Inflammatory macrophage (primary cell): ENCODE measurements around the gene KCNK5.
A peak's percentile ranks its signal among the peaks of the same experiment; 100 is the strongest.

Experiments used
- DNase-seq, 2 donors: peaks; one replicate each; pipeline ENCODE4 v3.0.0-alpha.2; 2020 to 2022

Gene KCNK5

DNA sequence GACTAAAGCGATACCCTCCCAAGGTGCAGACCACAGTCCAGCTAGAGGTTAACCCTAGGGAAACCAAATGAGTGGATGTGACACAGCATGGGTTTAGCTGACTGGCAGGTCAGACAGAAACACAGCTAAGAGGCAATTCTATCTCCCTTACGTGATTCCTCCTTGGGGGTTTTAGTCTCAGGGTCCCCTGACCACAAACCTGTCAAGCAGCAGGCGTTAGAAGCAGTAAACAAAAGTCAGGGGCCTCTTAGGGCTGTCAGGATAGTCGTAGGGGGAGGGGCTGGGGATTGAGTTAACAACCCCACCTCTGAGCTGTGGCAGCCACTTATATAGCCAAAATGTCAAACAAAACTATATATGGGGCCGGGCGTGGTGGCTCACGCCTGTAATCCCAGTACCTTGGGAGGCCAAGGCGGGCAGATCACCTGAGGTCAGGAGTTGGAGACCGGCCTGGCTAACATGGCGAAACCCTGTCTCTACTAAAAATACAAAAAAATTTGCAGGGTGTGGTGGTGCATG is 13.6 kb downstream of the KCNK5 start:
- no peak for DNase-seq

DNA sequence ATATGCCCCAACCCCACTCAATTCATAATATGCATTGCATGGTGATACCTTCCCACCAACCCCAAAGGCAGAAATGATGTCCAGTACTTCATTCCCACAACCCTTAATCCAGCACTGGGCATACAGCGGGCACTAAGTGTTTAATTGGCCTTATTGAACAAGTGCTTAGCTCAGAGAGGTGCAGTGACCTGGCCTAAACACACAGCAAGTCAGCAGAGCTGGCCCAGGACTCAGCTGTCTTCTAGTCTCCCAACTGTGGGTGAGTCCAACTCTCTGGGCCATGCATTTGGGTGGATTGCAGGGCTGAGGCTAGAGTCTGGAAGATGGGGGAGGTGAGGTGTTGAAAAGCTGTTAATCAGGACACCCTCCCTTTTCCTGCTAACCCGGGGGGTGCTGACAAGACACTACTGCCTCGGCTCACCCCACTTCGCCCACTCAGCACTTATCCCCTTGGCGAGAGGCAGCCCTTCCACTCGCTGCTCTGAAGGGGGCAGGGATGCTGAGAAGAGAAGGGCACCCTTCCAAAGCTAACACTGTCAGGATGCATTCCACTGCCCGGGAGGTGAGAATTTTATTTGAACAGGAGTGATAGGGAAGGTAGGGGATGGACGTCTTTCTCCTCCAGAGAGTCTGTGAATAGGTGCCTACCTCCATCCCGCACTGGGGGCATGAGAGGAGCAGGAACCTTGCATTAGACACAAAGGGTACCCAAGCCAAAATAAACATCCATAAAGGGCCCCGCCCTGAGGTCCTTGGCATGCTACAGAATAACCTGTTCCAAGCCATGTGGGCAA is 14.2 kb downstream of the KCNK5 start:
- no peak for DNase-seq

DNA sequence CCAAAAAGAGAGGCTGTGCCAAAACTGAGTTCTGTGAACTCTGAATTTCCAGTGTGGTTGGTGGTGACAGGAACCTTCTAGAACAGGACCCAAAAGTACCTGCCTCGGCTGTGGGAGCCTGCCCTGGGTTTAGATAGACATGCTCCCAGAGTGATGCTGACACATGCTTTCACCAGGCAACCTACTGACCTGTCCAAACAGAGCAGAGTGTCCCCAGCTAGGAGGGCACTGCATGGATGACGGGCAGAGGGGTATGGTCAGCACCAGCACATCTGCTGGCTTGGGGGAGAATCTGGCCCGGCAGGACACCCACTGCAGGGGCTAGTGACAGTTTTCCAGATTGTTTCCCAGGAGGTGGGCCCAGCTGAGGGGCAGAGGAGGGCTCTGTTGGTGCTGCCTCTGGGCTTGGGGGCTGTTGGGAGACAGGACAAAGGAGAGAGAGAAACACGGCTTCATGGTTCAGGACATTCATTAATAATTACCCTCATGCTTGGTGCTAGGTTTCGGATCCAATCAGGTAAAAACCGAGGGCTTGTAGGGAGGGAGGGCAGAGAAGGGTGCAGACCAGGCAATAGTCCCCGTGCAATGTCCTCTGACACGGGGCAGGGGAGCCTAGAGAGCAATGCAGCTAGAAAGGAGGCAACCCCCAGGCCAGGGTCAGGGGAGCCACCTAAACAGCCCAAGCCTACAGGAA is 15.0 kb downstream of the KCNK5 start:
- no peak for DNase-seq

DNA sequence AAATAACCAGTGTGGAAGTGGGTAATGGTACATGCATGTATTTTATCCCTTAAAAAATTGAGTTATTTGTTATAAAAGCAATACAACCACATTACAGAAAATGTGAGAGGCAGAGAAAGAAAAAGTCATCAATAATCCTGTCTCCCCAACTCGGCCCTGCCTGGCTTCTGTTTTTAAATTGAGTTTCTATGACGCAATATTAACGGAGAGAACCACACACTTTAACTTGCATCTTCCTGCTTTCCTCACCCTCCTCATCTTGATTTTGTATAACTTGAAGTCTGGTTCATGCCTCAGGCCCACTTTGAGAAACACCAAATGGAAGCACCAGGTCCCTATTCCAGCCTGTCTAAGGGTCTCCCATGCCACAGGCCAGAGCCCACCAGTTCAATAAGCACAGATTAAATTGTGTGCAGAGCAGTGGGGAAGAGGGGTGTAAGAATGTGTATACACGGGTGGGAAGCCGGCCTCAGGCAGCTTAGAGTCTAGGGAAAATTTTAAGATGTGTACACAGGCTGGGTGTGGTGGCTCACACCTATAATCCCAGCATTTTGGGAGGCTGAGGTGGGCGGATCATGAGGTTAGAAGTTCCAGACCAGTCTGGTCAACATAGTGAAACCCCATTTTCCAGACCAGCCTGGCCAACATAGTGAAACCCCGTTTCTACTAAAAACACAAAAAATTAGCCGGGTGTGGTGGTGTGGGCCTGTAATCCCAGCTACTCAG is 15.9 kb downstream of the KCNK5 start:
- DNase-seq, result peak in 1 of 2 donors; percentile 34

DNA sequence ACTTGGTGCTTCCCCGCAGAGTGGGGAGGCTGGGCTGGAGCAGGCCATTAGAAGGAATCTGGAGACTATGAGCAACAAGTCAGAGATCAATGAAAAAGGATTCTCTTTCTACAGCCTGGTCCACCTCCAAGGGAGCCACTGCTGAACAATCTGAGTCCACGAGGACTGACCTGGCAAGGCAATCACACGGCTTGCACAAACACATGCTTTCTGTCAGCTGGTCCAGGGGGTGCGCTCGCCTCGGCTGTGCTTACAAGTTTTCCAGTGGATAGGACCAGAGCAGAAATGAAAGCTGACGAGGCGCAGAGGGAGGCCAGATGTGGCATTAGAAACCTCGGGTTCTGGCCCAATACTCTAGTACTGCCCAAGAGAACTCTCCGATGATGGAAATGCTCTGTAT is 18.1 kb downstream of the KCNK5 start:
- DNase-seq, result no peak

DNA sequence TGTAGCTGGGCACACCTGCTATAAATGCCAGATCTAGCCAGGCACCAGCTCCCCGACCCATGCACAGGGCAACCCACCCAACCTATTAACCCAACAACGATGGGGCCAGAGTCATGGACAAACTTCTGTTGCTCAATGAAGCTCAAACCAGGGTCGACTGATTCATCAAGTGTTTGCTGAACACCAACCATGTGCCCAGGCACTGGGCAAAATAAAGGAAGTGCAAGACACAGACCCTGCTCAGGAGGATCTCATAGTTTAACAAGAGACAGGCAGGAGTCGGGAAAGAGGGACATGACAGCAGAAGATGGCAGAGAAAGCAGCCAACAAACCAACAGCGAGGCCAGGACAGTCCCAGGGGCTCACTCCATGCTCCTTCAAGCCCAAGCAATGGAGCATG is 18.8 kb downstream of the KCNK5 start:
- DNase-seq, result peak; percentile 65

DNA sequence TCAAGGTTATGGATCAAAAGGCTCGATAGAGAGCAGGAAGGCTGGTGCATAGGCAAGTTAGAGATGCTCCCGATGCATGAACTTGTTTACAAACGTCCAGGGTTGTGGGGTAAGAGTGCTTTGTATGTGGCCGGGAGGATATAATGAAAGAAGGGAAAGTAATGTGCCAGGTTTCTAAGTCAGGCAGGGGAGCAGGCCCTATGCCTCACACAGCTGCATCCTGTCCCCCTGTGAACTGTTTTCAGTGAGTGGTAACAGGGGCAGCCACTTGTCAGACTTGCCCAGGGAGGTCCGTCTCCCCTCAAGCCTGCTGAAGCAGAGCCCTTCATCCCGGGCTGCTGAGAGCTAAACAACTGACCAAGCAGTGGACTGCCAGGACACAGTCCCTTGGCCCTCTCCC is 19.4 kb downstream of the KCNK5 start:
- no peak for DNase-seq

DNA sequence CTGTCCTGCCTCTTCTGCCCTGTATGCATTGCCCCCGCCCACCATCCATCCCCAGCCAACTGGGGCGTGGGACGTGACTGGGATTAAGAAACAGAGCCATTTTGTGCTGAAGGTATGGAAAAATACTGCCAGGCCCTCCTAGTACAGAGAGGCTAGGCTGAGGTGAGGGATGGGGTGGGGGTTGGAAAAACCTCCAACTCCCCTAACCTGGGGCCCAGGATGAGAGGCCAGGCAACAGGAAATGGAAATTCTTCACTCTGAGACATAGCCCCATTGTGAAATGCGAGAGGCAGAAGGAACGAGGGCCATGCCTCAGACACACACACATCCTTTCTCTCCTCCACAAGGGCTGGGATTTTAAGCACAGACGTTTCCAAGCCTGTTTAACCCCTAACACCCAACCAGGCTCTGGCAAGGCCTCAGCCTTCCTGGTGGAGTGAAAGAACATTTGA is 19.9 kb downstream of the KCNK5 start:
- no peak for DNase-seq

DNA sequence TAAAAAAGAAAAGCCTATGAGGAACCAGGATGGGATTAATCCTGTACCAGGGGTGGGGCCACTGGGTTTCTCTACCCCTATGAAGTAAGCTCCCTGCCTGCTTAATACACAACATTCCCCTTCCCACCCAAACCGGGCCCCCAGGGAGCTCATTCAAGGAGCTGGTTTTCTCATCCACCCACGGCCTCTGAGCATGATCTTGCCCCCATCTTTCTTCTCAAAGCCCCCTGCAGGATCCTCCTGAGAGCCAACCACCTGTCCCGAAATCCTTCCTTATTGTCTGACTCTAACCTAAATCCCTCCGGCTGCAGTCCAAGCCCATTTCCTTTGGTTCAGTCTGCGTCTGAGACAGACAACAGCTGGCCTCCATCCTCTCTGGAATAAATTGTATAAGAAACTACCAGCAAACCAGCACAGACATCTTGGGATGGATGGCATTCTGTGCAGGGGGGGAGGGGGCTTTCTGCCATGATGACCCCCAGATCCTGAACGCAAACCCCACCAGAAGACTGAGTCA is 21.0 kb downstream of the KCNK5 start:
- DNase-seq, result no peak

DNA sequence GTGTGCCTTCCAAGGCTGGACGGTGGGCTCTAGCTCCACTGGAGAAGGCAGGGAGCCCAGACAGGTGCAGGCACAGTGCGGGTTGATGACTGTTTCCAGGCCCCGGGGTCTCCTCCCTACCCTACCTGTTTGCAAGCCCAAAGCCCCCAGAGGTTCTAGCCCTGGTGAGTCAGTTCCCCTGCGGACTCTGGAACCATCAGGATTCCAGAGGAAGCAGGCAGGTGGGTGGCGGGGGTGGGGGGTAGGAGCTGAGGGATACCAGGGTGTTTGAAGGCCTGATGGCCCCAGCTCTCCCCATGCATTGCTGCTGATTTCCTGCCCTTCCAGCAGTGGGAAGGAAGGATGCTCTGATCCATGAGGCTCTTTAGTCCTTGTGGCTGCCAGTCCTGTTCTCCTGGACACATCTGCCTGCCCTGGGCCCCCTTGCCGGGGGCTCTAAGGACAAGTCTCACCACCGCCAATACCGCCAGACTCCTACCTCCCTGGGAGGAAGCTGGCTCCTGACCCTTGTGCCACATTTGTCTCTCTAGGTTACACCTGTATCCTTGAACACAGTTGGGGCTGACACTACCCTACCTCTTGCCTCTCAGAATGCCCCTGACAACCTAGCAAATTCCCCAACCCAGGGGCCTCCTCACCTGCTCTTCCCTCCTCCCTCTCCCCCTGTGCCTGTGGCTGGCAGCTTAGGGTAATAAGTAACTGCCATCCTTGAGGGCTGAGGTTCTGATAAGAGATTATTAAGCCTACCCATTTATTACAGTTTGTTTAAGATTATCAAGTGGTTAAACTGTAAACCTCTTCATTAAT is 21.7 kb downstream of the KCNK5 start:
- no peak for DNase-seq

DNA sequence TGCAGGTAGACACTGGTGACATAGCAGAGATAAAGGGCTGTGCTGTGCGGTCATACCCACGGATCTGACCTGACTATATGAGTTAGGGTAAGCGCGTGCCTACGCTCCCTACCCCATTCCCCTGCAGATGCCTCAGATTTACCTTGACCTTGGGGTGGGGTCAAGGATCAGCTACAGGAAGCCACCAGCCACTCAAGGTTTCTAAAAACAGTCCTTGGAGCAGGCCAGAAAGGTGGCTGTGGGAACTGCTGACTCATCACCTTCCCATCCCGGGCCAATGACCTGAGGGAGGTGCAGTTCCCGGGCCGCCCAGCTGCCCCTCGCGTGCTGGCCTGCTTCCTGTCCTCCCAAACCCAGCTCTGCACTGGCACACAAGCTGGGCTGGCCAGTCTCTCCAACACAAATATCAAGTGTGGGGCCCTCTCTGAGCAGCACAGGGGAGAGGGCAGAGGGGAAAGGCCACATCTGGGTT is 23.0 kb downstream of the KCNK5 start:
- no peak for DNase-seq

DNA sequence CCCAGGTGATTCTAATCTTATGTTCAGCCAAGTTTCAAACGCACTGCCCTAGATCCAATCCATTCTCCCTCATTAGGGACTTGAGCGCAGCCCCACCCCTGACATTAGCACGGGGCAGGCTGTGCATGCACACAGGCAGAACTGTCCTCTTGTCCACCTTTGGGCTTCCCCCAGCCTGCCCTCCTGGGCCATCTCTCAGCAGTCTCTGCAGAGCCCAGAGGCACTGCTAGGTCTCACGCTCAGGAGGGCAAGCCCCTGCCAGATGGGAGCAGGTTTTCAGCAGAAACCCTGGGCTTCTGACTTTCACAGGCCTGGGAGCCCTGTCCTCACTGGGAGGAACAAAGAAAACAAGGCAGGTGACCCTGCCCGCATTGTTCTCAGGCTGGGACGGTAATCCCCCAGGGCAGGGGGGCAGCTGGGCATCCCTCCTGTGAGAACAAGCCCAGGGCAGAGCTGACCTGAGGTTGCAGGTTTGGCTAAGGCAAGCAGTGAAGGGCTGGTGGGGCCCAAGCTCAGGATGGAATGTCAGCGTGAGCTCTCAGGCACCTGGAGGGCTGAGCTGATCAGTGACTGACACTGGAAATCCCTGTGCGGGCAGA is 24.5 kb downstream of the KCNK5 start:
- DNase-seq, result no peak

DNA sequence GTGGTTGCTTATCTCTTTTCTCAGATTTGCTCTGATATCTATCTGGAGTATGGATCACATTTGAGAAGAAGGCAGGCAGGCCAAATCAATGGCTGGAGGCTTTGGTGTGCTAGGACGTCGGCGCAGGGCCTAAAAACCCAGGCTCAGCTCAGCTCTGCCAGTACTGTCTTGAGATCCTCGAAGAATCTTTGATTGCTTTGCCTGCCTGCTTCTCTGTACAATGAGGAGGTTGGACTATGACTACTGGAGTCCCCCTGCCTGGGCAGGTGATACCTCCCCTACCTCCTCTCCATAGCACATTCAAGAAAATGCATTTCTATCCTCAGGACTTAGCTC is 25.1 kb downstream of the KCNK5 start:
- no peak for DNase-seq

DNA sequence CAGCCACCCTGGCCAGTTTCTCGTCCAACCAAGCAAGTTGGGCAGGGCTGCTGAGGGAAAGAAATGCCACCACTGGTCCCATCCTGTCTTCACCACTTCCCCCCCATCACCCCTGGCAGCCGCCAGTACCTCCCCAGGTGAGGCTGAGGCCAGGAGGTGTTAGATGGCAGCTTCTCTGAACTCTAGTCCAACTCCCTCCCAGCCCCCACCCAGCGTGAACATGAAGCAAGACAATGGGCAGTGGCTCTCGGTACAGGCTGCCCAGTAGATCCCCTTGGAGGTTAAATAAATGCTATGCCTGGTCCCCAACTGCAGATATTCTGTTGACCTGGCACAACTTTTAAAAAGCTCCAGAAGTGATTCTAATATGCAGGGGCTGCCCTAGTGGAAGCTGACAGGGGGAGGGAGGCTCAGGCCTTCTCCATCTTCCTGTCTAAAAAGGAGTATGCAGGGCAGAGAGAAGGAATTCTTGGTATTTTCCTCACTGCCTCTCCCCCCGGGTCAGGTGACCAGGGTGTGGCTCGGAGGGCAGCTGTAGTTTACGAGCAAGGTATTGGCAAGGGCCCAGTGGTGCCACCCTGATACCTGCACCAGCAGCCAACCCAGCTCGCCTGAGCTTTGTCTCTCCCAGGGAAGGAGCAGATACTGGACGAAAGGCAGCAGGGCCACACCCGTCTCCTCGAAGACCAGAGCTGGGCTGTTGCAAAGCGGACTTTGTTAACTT is 25.7 kb downstream of the KCNK5 start:
- DNase-seq, result no peak

DNA sequence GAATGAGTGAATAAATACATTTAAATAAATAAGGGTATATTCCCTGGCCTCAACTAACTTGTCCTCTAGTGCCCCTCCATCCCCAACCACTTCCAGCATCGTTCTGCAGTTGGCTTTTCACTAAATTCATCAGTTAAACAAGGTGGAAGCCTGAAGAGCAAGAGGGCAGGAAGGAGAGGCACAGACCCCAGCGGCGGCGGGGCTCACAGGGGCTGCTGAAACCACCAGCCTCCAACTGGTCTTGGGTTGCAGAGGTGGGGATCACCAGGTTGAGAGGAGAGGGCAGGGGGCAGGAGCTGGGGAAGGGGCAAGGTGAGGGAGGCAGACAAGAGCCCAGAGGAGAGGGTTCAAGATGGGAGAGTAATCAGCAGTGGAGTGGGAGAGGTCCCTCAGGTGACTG is 27.1 kb downstream of the KCNK5 start:
- no peak for DNase-seq

DNA sequence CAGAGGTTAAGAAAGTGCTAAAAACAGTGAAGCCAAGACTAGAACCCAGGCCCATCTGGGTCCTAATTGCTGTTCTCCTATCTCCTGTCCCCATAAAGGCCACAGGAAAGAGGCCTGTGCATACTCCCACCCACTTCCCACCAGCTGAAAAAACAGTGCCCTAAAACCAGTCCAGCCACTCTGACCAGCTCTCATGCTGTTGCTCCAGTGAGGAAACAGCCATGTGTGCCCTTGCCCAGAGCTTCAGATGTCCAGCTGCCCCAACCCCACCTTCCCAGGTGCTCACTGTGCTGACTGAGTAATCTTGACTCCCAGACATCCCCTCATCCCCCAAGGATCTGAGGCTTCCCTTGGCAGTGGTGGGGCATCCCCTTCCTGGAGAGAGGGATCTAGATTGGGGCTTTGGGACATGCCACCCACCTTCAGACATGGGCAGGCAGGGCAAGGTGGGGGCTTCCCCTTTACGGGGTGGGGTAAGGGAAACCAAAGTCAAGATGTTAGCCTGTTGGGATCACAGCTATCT is 28.7 kb downstream of the KCNK5 start:
- DNase-seq, result no peak

DNA sequence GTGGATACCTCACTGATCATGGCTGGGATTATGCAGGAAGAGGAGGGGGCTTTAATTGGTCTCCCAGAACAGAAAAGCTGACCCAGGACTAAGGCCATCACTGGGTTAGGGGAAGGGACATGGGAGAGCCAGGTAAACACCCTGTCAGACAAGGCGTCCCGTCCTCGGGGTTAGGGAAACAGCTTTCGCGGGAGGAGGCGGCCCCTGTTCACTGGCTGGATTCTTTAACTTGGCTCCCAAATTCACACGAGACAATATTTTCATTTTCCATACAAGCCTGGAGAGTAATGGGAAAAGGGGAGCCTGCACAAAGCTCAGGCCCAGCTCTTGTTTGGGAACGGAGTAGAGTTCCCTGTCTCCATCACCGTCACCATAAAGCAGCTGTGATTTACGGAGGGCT is 29.3 kb downstream of the KCNK5 start:
- no peak for DNase-seq

DNA sequence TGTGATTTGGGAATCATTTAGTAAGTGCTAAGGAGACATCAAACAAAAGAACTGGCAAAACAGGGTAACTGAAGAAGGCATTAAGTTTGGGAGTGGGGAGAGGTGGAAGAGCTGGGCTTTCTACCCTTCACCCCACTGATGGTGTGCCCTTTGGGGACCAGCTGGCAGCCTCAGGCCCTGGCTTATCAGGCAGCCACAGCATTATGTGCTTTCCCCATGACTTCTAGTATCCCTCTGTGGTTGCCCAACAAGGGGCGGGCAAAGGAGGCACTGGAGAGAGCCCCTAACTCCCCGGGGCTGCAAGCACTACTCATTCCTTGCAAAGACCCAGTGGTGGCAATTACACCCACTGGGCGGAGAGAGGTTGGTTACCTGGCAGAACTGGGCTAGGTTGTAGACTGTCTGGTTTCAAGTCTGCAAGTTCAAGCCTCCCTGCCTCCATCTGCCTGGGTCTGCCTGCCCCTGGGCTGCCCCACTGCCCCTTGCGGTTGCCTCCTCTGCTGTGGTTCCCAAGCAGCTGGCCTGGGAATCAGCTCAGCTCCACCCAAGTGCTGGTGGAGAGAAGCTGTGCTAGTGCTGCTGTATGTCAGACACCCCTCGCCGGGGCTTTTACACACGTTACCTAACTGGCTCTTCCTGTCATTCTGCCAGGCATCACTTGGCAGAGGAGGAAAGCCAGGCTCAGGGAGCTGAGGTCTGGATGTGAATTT is 29.9 kb downstream of the KCNK5 start:
- no peak for DNase-seq

DNA sequence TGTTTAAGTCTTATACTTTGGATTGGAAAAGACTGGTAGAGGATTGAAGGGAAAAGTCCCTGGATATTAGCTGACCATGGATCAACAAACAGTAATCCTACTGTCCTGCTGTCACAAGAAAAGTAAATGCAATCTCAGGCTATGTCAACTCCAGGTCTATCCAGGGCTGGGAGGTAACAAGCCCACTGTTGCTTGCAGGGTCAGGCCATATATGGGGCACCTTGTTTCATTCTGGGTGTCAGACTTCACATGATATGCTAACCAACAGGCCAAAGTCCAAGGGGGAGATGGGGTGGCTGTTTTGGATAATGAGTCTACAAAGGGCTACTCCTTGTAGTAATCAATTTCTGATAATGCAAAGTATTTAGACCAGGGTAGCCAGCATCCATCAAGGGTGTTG is 30.7 kb downstream of the KCNK5 start:
- DNase-seq, result no peak

DNA sequence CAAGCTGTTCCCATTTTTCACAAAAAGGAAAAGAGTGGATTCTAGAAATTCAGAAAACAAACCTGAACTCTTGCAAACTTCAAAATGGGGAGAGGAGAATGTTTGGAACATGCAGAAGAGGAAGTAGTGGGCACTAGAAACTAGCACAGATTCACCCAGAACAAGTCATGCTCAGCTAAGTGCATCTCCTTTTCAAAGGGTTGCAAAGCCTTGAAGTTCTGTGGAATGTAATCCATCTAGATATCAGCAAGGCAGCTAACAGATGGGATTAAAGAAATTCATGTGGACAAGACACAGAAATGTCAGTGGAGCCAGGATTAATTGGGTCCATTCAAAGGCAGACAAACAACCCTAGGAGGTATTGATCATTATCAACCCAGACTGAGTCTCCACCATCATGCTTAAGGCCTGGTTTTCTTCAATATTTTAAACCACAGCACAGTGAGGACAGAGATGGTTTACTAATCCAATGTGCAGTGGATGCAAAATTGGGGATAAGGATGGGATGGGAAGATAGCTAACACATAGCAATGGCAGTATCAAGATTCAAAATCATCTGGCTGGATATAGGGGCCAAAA is 31.3 kb downstream of the KCNK5 start:
- DNase-seq, result no peak
